Central memory CD8-positive, alpha-beta T cell (primary cell): Measurements from ENCODE around the gene RNU2-1.
"Not testable (repeated sequence)": the region's sequence is repeated elsewhere in the genome, so short reads cannot be mapped to it uniquely, and the experiment has no call there.

ENCODE experiments used
- ATAC-seq: fragments of 150-1000 bp; cut with Tn5 transposase; replicated peaks from 2 replicates; pipeline ENCODE4 v1.10.0; 2022; ENCODE audit warnings: mild to moderate bottlenecking, moderate FRiP score, moderate number of reproducible peaks; ENCODE audit not compliant: poor library complexity, severe bottlenecking; ENCODE audit errors: extremely low read depth
- DNase-seq, 2 donors: peaks; one replicate each; pipeline ENCODE4 v3.0.0; 2021; ENCODE audit warnings: low spot score in 2 of 2
- H3K27ac Mint-ChIP-seq: one replicate; pipeline ENCODE4 v1.8.0; 2022; ENCODE audit warnings: low read depth, mild to moderate bottlenecking, moderate library complexity, mixed read lengths
- H3K27me3 Mint-ChIP-seq: one replicate; pipeline ENCODE4 v1.8.0; 2022; ENCODE audit warnings: mixed read lengths
- H3K36me3 Mint-ChIP-seq: one replicate; pipeline ENCODE4 v1.8.0; 2022; ENCODE audit warnings: mild to moderate bottlenecking, moderate library complexity, mixed read lengths; ENCODE audit not compliant: insufficient read depth
- H3K4me1 Mint-ChIP-seq: one replicate; pipeline ENCODE4 v1.8.0; 2022; ENCODE audit warnings: mixed read lengths
- H3K4me3 Mint-ChIP-seq: one replicate; pipeline ENCODE4 v1.8.0; 2022; ENCODE audit warnings: mild to moderate bottlenecking, moderate library complexity, mixed read lengths
- H3K9me3 Mint-ChIP-seq: one replicate; pipeline ENCODE4 v1.8.0; 2022; ENCODE audit warnings: mixed read lengths

RNU2-1 gene

GRCh38 chr17:43211480-43212402, 22.0 kb downstream of the RNU2-1 start, which contains the start of gene TMEM106A:
Gene TMEM106A, plus strand, starts transcription at chr17:43211875. Its CDS starts 1,167 bp downstream, at chr17:43213042.
- H3K4me1 Mint-ChIP-seq = peaks cover 29% of the 10 kb centered on the region
- H3K27ac Mint-ChIP-seq = peak within 1 kb of the TSS; percentile 96
- DNase-seq = peak; percentile 56 to 61
- H3K27me3 Mint-ChIP-seq = no peaks in the 10 kb centered on the region
- peaks cover 22% of the 10 kb centered on the region for H3K36me3 Mint-ChIP-seq
- ATAC-seq = peak; percentile 93
- H3K9me3 Mint-ChIP-seq = no peaks in the 10 kb centered on the region
- H3K4me3 Mint-ChIP-seq = peak within 1 kb of the TSS; percentile 91

- DNase-seq = no peak
- H3K36me3 Mint-ChIP-seq = peaks cover 20% of the 10 kb centered on the region
- no peak for ATAC-seq
Observed at GRCh38 chr17:43211123-43211479, 22.7 kb downstream of the RNU2-1 start.

GRCh38 chr17:43210576-43210975, 23.2 kb downstream of the RNU2-1 start:
- peaks cover 21% of the 10 kb centered on the region for H3K36me3 Mint-ChIP-seq
- peaks cover 29% of the 10 kb centered on the region for H3K4me1 Mint-ChIP-seq
- H3K27ac Mint-ChIP-seq = peak overlapping the region; percentile 96
- peak overlapping the region; percentile 91 for H3K4me3 Mint-ChIP-seq
- ATAC-seq (no peak), DNase-seq (no peak)
- H3K27me3 Mint-ChIP-seq = no peaks in the 10 kb centered on the region
- no peaks in the 10 kb centered on the region for H3K9me3 Mint-ChIP-seq

More at GRCh38 chr17:43211123-43211479, 22.7 kb downstream of the RNU2-1 start:
- Mint-ChIP-seq H3K27ac (peak overlapping the region; percentile 96), H3K4me1 (peaks cover 29% of the 10 kb centered on the region), H3K9me3 (no peaks in the 10 kb centered on the region), H3K4me3 (peak overlapping the region; percentile 91), H3K27me3 (no peaks in the 10 kb centered on the region)

GRCh38 chr17:43203013-43203412, 30.8 kb downstream of the RNU2-1 start:
- not testable (repeated sequence) for H3K27me3 Mint-ChIP-seq, H3K9me3 Mint-ChIP-seq, DNase-seq, ATAC-seq, H3K27ac Mint-ChIP-seq, H3K4me1 Mint-ChIP-seq, H3K4me3 Mint-ChIP-seq
- peaks cover 76% of the 10 kb centered on the region for H3K36me3 Mint-ChIP-seq

- DNase-seq = no peak
- Mint-ChIP-seq H3K27ac (no peak overlapping the region), H3K36me3 (peaks cover 92% of the 10 kb centered on the region), H3K4me3 (no peak overlapping the region), H3K4me1 (no peaks in the 10 kb centered on the region), H3K27me3 (no peaks in the 10 kb centered on the region), H3K9me3 (no peaks in the 10 kb centered on the region)
- no peak for ATAC-seq
Observed at GRCh38 chr17:43200127-43200526, 33.6 kb downstream of the RNU2-1 start.

- ATAC-seq (no peak), DNase-seq (no peak)
- Mint-ChIP-seq H3K4me1 (no peaks in the 10 kb centered on the region), H3K27me3 (no peaks in the 10 kb centered on the region), H3K4me3 (no peak overlapping the region), H3K9me3 (no peaks in the 10 kb centered on the region), H3K27ac (no peak overlapping the region), H3K36me3 (peaks cover 92% of the 10 kb centered on the region)
Observed at GRCh38 chr17:43199633-43200032, 34.1 kb downstream of the RNU2-1 start.

GRCh38 chr17:43193251-43193650, 40.5 kb downstream of the RNU2-1 start:
- H3K27me3 Mint-ChIP-seq = no peaks in the 10 kb centered on the region
- H3K4me1 Mint-ChIP-seq = no peaks in the 10 kb centered on the region
- H3K27ac Mint-ChIP-seq = no peak overlapping the region
- H3K9me3 Mint-ChIP-seq = no peaks in the 10 kb centered on the region
- peaks cover 89% of the 10 kb centered on the region for H3K36me3 Mint-ChIP-seq
- ATAC-seq = no peak
- no peak overlapping the region for H3K4me3 Mint-ChIP-seq
- DNase-seq = no peak

GRCh38 chr17:43186656-43187055, 47.1 kb downstream of the RNU2-1 start:
- ATAC-seq, H3K4me1 Mint-ChIP-seq, H3K27ac Mint-ChIP-seq, H3K27me3 Mint-ChIP-seq, DNase-seq, H3K4me3 Mint-ChIP-seq, H3K9me3 Mint-ChIP-seq: not testable (repeated sequence)
- H3K36me3 Mint-ChIP-seq = peaks cover 64% of the 10 kb centered on the region

GRCh38 chr17:43183921-43184320, 49.9 kb downstream of the RNU2-1 start:
- H3K36me3 Mint-ChIP-seq = peaks cover 57% of the 10 kb centered on the region
- H3K4me1 Mint-ChIP-seq = no peaks in the 10 kb centered on the region
- no peaks in the 10 kb centered on the region for H3K27me3 Mint-ChIP-seq
- DNase-seq = no peak
- no peaks in the 10 kb centered on the region for H3K9me3 Mint-ChIP-seq
- no peak for ATAC-seq
- no peak overlapping the region for H3K4me3 Mint-ChIP-seq
- no peak overlapping the region for H3K27ac Mint-ChIP-seq
